Left lung (tissue), 10 donors: ENCODE results near the gene ATP6V1F. TPM values are rescaled to one million over a fixed set of nuclear protein-coding genes. Genes with fewer than 3 reads are reported as not detected.

ENCODE experiments used
- ATAC-seq: fragments of 200-7000 bp; cut with Tn5 transposase; one replicate; pipeline ENCODE4 v1.9.1; 2020; ENCODE audit warnings: moderate library complexity
- DNase-seq, 4 donors: peaks; one replicate each; pipeline ENCODE4 v3.0.0-alpha.2; 2013 to 2020
- H3K27ac ChIP-seq, 2 donors: fragments of 200-600 bp; sonication (generic) in 1 of 2; one replicate each; pipeline versions ENCODE4 v1.5.0 to v1.8.0; 2020 to 2021
- H3K27me3 ChIP-seq, 2 donors: fragments of 200-600 bp; sonication (generic) in 1 of 2; one replicate each; pipeline versions ENCODE4 v1.5.0 to v1.8.0; 2020 to 2021
- H3K36me3 ChIP-seq, 2 donors: fragments of 200-600 bp; sonication (generic) in 1 of 2; one replicate each; pipeline versions ENCODE4 v1.5.0 to v1.8.0; 2020 to 2021
- H3K4me1 ChIP-seq, 2 donors: fragments of 200-600 bp; one replicate each; pipeline ENCODE4 v1.8.0; 2021
- H3K4me3 ChIP-seq, 2 donors: fragments of 200-600 bp; sonication (generic) in 1 of 2; one replicate each; pipeline versions ENCODE4 v1.5.0 to v1.8.0; 2020 to 2021; ENCODE audit warnings: mild to moderate bottlenecking in 1 of 2
- H3K9me3 ChIP-seq, 2 donors: fragments of 200-600 bp; sonication (generic) in 1 of 2; one replicate each; pipeline versions ENCODE4 v1.5.0 to v1.8.0; 2020 to 2021
- CTCF ChIP-seq, 2 donors: fragments of 200-600 bp; sonication (generic) in 1 of 2; IDR thresholded peaks; one replicate each; pipeline versions ENCODE4 v1.5.0 to v1.8.0; 2021; ENCODE audit warnings: antibody characterized with exemption in 2 of 2
- intact Hi-C, 2 donors: fragments of 100-400 bp; cut with DNase I; formaldehyde crosslinking; loops; one replicate each; pipeline versions ENCODE4 v1.11.2 to v1.14.2; 2022
- polyA plus RNA-seq, 6 donors: library from polyadenylated mRNA; unstranded; fragments of 120-200 nt; gene quantifications; one replicate each; pipeline ENCODE4 v1.2.1, GENCODE V29; 2013; ENCODE audit not compliant: insufficient read length in 6 of 6
- total RNA-seq, 2 donors: library from RNA; stranded (reverse); fragmentation: NEBNext Ultra II Directional; extraction: Animal tissue kit (Norgen Biotek cat#: 25700); gene quantifications; one replicate each; pipeline ENCODE4 v1.2.1, GENCODE V29; 2021
- donor health status: DM: no; HTN: yes; CAD: no.
- donor health status: DM: no; HTN: no; CAD: no.

ATP6V1F gene
- total and polyA plus RNA-seq, 8 donors = 106 to 200 (median 111) TPM

DNA sequence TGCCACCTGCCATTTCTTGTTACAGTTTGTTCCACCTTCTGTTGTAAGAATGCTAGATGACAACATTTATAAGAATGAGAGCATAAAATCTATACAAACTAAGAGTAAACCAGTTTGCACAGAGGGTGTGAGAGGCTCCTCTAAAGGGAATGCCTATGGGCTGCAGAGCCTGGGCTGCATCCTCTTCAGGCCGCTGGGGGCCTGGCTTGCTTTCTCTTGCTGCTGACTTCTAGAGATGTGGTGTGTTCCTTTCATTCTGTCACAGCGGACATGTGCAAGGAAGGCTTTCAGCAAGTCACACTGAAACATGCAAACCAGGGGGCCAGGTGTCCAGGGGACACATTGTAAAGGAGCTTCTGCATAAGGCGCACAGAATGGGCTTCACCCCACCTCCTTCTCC, 7.1 kb upstream of the ATP6V1F start:
- DNase-seq = no peak
- Histone ChIP-seq H3K27ac (no peak overlapping the region), H3K9me3 (no peaks in the 10 kb centered on the region), H3K4me1 (no peaks in the 10 kb centered on the region), H3K27me3 (no peaks in the 10 kb centered on the region), H3K36me3 (no peaks in the 10 kb centered on the region), H3K4me3 (no peak overlapping the region)
- intact Hi-C loops = no loop called here
- no peak for TF ChIP-seq CTCF (IDR thresholded peaks at IDR 0.05)
- ATAC-seq = no peak

DNA sequence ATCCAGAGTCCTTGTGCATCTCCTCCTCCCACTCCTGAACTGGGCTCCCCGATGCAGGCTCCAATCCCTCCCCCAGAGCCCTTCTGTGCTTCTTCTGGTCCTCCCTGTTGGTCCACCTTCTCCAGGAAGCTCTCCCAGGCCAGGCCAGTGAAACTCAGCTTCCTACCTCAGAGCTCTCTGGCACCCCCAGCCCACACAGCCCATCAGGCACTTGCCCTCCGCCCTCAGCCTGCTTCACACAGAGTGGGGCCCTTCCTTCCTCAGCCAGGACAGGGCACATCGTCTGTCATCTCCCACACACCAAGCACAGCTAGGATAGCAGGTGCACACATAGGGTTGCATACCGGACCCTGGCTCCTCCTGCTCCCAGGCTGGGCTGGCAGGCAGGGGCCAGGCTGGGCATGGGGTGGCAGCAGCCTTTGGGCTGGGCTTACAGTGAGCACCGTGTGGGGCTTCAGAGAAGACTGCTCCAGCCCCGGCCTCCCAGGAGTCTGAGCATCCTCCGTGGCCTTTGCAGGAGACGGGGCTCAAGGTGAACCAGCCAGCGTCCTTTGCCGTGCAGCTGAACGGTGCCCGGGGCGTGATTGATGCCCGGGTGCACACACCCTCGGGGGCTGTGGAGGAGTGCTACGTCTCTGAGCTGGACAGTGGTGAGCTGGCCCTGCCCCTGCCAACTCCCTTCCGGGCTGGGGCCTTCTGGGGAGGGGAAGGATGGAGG, 6.5 kb upstream of the ATP6V1F start:
- Histone ChIP-seq H3K4me1 (no peaks in the 10 kb centered on the region), H3K36me3 (no peaks in the 10 kb centered on the region), H3K9me3 (no peaks in the 10 kb centered on the region), H3K4me3 (no peak overlapping the region), H3K27ac (no peak overlapping the region), H3K27me3 (no peaks in the 10 kb centered on the region)
- no peak for DNase-seq
- no peak for TF ChIP-seq CTCF (IDR thresholded peaks at IDR 0.05)
- ATAC-seq = no peak
- intact Hi-C loops = no loop called here

DNA sequence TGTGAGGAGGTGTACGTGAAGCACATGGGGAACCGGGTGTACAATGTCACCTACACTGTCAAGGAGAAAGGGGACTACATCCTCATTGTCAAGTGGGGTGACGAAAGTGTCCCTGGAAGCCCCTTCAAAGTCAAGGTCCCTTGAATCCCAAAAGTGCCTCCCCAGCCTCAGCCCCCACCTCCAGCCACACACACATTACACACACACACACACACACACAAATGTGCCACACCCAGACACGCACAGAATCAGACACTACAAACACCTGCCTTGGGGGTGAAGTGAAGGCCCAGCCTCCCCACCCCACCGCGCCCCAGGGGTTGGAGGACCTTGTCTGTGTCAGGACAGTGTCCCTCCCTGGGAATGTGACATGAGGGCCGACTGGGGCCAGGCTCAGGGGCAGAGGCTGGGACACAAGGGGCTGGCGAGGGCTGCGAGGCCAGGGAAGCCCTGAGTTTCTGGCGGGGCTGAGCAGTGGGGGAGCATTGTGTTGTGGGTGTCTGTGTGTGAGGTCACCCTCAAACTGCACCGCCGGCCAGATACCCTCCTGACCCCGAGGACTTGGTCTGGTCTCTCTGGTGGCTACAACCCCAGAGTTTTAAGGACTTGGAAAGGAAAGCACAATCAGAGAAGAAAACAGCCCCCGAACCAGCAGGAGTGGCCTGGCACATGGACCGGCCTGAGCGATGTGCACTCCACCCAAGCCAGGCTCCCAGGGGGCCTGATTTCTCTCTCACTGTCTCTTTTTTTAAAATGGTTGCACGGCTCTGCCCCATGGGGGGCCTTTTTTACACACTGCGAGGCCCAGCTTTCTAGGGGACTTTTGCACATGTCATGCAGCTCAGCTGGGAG, 4.0 kb upstream of the ATP6V1F start:
- Histone ChIP-seq H3K9me3 (no peaks in the 10 kb centered on the region), H3K27ac (no peak overlapping the region), H3K36me3 (no peaks in the 10 kb centered on the region), H3K27me3 (no peaks in the 10 kb centered on the region), H3K4me1 (peaks cover 7 to 8% of the 10 kb centered on the region in 2 donors), H3K4me3 (no peak overlapping the region)
- intact Hi-C loops = no loop called here
- DNase-seq (peak in 1 of 4 donors; percentile 76), ATAC-seq (no peak)
- TF ChIP-seq CTCF (IDR thresholded peaks at IDR 0.05) = no peak

DNA sequence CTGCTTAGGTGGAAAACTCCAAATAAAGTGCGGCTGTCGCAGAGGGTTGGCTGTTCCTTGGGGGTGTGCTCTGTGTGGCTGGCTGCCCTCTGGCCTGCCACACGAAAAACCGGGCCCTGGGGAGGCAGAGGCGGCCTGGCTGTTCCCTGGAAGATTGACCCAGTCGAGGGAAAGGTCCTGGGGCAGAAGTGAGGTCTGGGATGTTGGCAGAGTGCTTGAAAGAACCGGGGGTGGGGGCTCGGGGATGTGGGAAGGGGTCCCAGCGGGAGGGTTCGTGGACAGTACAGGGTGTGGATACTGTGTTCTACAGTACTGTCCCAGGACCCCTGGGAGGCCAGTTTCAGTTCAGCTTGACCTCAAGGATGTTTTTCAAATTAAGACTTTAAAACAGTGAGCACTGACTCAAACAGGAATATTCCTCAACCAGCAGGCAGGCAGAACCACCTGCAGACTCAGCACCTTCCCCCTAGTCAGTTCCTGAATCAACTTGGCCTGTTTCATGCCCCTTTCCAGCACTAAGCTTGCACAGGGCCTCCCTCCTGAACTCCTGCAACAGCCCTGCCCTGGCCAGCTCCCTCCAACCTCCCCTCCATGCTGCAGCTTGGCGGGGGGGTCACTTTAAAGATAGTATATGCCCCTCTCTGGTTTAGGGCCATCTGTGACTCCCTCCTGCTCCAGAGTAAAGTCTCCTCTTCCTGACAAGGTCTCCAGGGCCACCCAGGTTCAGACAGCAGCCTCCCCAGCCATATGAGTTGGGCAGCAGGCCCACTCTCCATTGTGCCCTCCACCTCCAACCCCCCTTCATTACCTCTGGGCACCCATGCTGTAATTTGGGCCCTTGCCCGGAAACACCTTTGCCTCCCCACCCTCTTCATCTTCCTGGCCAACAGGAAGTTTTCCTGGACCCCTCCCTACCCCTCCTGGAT, 3.2 kb upstream of the ATP6V1F start:
- Histone ChIP-seq H3K36me3 (no peaks in the 10 kb centered on the region), H3K4me1 (peaks cover 16% of the 10 kb centered on the region in 2 donors), H3K4me3 (no peak overlapping the region), H3K9me3 (no peaks in the 10 kb centered on the region), H3K27ac (peak overlapping the region in 1 of 2 donors; percentile 28), H3K27me3 (no peaks in the 10 kb centered on the region)
- DNase-seq (no peak), ATAC-seq (no peak)
- no peak for TF ChIP-seq CTCF (IDR thresholded peaks at IDR 0.05)
- intact Hi-C loops = no loop called here
